ENCODE data around the gene THRA. TPM values are rescaled to one million over a fixed set of nuclear protein-coding genes. Genes with fewer than 3 reads are reported as not detected.

Gene THRA
- total RNA-seq, 1 experiment from 2014 or later, result 11.7 TPM

GRCh38 chr17:40022961-40023541 is 39.7 kb upstream of the THRA start:
- H3K4me3 ChIP-seq (ENCODE audit: low read depth in 2 of 2, low read length in 2 of 2), result no peak overlapping the region
- intact Hi-C loops (cut with micrococcal nuclease; ENCODE audit: unreplicated experiment) (no loop called here), in situ Hi-C loops (cut with HindIII; ENCODE audit: low pct_unique_long_range_greater_than_20kb, low sequenced_read_pairs) (no loop called here)
- ChIA-PET CTCF (interaction anchor here (0.6 to 0.9 kb wide), 2 partner anchors 76 to 83 kb away, joined by 4 to 8 read pairs; no protein-coding TSS in a partner anchor), POLR2A (no interaction called here)
- ATAC-seq (no peak), DNase-seq (ENCODE audit: low read depth, low spot score) (no peak)
- H3K27ac ChIP-seq (ENCODE audit: low read length), result no peak overlapping the region
- no peaks in the 10 kb centered on the region for H3K9me3 ChIP-seq (ENCODE audit: control insufficient read depth, insufficient read depth, low read depth, low read length)
- no peaks in the 10 kb centered on the region for H3K36me3 ChIP-seq (ENCODE audit: control insufficient read depth, insufficient read depth, low read length)
- H3K4me1 ChIP-seq (ENCODE audit: control insufficient read depth, insufficient read depth, low read length), result peaks cover 12% of the 10 kb centered on the region
- BruUV-seq (replicated peaks), result no TSS peak
- TF ChIP-seq SIN3A (IDR thresholded peaks at IDR 0.05; ENCODE audit: borderline replicate concordance, insufficient read depth, low read depth, low read length) (no peak), REST (IDR thresholded peaks at IDR 0.05; ENCODE audit: insufficient read depth in 1 of 2, low read depth in 2 of 2, low read length in 1 of 2) (no peak), POLR2AphosphoS5 (IDR thresholded peaks at IDR 0.05; ENCODE audit: low read depth, low read length) (no peak), TCF7L2 (IDR thresholded peaks at IDR 0.05; ENCODE audit: low read depth, low read length) (no peak), CTCF (IDR thresholded peaks at IDR 0.05) (no peak)
- no peaks in the 10 kb centered on the region for H3K27me3 ChIP-seq (ENCODE audit: control insufficient read depth, insufficient read depth, low read length)

GRCh38 chr17:40023590-40024292 is 39.0 kb upstream of the THRA start:
- in situ Hi-C loops (cut with HindIII; ENCODE audit: low pct_unique_long_range_greater_than_20kb, low sequenced_read_pairs), result no loop called here
- Histone ChIP-seq H3K27ac (ENCODE audit: low read length) (no peak overlapping the region), H3K36me3 (ENCODE audit: control insufficient read depth, insufficient read depth, low read length) (no peaks in the 10 kb centered on the region), H3K27me3 (ENCODE audit: control insufficient read depth, insufficient read depth, low read length) (no peaks in the 10 kb centered on the region), H3K9me3 (ENCODE audit: control insufficient read depth, insufficient read depth, low read depth, low read length) (no peaks in the 10 kb centered on the region), H3K4me3 (ENCODE audit: low read depth in 2 of 2, low read length in 2 of 2) (no peak overlapping the region), H3K4me1 (ENCODE audit: control insufficient read depth, insufficient read depth, low read length) (peaks cover 12% of the 10 kb centered on the region)
- intact Hi-C loops (cut with micrococcal nuclease; ENCODE audit: unreplicated experiment), result no loop called here
- TF ChIP-seq TCF7L2 (IDR thresholded peaks at IDR 0.05; ENCODE audit: low read depth, low read length) (no peak), SIN3A (IDR thresholded peaks at IDR 0.05; ENCODE audit: borderline replicate concordance, insufficient read depth, low read depth, low read length) (no peak), CTCF (IDR thresholded peaks at IDR 0.05) (no peak), REST (IDR thresholded peaks at IDR 0.05; ENCODE audit: insufficient read depth in 1 of 2, low read depth in 2 of 2, low read length in 1 of 2) (no peak), POLR2AphosphoS5 (IDR thresholded peaks at IDR 0.05; ENCODE audit: low read depth, low read length) (no peak)
- no TSS peak for BruUV-seq (replicated peaks)
- ATAC-seq (no peak), DNase-seq (ENCODE audit: low read depth, low spot score) (no peak)
- POLR2A ChIA-PET, result interaction anchor here (0.6 kb wide), 1 partner anchor 64 kb away, joined by 7 read pairs; no protein-coding TSS in a partner anchor
- CTCF ChIA-PET, result interaction anchor here (0.6 to 0.7 kb wide), 2 partner anchors 11 to 58 kb away, joined by 3 to 5 read pairs; no protein-coding TSS in a partner anchor

Data from Panc1 (cell line).